Left cardiac atrium (tissue), 4 donors: ENCODE data around the gene STAB1. TPM values are rescaled to one million over a fixed set of nuclear protein-coding genes. Genes with fewer than 3 reads are reported as not detected.

Experiments
- ATAC-seq, 2 donors: fragments of 200-7000 bp; cut with Tn5 transposase; one replicate each; pipeline ENCODE4 v1.9.1; 2020; ENCODE audit warnings: mild to moderate bottlenecking in 2 of 2, moderate library complexity in 2 of 2
- DNase-seq: peaks from one replicate; pipeline ENCODE4 v3.0.0-alpha.2; 2020
- intact Hi-C, 2 donors: fragments of 100-400 bp; cut with DNase I; formaldehyde crosslinking; loops; one replicate each; pipeline versions ENCODE4 v1.14.1 to v1.15.1; 2022 to 2023
- total RNA-seq, 2 donors: library from RNA; stranded (reverse); fragmentation: NEBNext Ultra II Directional; extraction: Animal tissue kit (Norgen Biotek cat#: 25700); gene quantifications; one replicate each; pipeline ENCODE4 v1.2.1, GENCODE V29; 2021
- donor health status: DM: no; HTN: yes; CAD: no.
- donor health status: DM: no; HTN: yes; CAD: no; lungs with severe emphysema.
- donor health status: DM: yes; HTN: yes; CAD: no.
- donor health status: Dilated cardiomyopathy.

The STAB1 gene
- total RNA-seq, 2 donors from 2014 or later = 169 to 195 TPM

DNA sequence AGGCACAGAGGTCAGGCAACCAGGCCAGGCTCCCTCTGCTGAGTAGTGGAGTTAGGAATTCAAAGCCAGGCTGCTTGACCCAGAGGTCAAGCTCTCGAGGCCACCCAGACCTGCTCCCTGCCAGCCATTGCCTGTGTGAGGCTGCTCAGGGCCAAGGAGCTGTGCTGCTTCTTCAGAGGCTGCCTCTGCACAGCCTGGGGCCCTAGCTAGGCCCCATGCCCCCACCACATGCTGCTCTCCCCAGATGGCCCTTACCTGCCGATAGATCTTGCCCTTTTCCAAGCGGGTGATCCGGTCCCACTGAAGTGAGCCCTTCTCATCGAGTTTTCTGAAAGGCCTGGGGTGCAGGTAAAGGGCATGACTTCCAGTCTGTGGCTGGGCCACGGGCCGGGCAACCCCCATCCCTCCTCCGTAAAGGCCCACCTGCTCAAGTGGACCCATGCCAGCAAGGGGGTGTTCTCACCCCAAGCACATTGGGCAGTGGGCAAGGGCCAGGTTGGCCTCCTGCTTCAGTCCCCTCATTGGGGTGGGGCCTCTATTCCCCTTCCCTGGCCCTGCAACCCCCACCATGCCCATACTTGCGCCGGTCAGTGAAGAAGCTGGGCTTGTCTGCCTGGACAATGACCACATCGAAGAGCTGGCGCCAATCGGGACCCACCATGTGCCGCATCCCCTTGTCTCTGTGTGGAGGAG lies 32.0 kb downstream of the STAB1 start:
- DNase-seq (peak; percentile 18), ATAC-seq (no peak)
- intact Hi-C loops = no loop called here

DNA sequence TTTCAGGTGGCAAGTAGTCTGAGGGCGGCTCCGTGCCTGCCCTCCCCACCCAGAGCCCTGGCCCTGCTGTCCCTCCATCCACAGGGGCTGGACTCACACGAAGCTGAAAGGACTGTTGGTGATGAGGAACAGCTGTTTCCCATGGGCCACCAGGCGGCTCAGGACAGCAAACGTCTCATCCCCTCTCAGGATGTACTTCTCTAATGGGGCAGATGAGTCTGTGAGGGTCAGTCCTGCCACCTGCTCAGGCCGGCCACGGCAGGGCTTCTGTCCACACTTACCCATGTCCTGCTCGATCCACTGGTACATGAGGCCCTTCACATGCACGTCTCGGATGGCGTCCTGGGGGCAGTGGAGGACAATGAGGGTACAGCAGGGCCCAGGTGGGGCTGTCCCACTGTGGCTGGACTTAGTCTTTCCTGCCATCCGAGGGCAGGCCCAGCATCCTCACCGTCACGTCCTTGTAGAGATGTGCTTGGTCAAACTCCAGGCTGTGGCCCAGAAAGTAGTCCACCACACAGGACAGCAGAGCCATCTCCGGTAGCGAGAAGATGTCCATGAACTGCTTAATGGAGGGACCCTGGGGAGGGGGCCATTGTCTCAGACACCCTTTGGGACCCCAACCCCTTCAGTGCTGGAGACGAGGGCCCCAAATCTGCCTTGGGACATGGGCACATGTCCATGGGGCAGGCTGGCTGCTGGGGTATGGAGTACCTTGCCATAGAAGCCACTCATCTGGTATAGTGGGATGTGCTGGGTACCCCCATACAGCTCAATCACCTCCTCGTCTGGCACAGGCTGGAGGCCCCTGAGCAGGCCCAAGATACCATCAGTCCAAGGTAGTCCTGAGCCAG lies 32.8 kb downstream of the STAB1 start:
- intact Hi-C loops = no loop called here
- DNase-seq (no peak), ATAC-seq (no peak)

DNA sequence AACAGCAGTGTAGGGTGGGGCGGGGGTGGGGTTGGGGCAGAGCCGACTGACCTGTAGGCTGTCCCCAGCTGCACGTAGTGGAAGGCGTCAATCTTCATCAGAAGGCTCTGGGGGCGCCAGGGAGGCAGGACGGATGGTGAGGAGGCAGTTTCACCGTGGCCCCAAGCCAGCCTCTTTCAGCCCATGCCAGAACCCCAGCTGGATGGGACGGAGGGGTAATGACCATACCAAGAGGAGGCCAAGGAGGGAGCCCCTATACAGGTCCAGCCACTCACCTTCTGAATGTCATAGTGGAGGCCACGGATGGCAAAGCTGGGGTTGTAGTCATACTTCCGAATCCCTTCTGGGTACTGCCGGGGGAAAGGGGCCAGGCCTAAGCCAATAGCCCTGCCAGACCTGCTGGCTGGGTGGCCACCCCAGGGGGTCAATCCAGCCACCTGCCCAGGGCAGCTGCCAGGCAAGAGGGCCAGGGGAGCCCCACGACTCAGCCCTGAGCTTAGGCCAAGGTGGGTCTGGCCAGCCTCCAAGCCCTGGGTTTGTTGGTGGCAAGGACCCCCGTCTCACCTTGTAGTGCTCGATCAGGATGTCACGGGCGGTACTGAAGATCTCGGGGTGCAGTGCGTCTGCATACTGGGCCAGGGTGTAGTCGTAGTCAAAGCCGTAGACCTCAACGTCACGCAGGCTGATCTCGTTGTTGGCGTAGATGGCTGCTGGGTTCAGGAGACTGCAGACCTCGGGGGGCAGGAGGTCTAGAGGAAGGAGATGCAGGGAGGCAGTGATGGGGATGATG lies 33.6 kb downstream of the STAB1 start:
- intact Hi-C loops = no loop called here
- no peak for ATAC-seq
- no peak for DNase-seq

DNA sequence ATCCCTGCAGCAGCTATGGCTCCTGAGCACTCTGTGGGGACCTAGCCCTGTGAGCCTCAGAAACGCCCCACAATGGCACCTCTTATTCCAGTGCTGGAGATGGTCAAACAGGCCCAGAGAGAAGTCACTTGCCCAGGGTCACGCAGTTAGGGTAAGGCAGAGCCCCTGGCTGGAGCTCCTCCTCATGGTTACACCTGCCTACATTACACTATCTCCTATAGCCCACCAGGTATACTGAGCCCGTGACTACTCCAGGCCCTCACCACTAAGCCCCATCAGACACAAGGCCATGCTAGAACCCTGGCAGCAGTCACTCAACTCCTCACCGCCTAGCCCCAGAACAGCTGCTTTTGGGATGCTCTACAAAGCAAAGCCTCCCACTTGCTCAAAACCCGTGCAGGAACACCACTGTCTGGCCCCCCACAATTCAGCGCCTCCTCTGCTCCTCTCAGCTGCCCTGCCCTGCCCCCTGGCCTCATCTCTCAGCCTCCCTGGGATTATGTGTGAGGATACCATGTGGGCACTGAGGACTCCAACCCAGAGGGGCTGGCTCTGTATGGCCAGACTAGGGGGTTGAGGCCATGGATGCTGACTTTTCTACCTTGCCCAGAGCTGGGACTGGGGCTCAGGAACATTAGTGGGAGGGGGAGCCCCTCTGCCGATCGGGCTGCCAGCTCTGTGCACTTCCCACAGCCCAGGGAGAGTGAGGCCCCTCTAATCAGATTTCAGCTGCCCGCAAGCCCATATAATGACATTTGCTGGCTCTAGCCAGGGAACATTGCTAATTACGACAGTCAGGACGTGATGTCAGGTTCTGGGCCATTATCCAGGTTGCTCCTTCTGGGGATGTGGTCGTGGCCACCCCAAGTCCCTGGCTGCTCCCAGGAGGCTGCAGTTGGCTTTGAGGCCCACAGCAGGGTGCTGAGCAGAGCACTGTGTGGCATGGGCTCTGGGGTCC lies 34.5 kb downstream of the STAB1 start:
- intact Hi-C loops = loop anchor here in 1 of 2 donors (5.0 kb wide), 1 partner anchor 57 kb away; no protein-coding TSS in a partner anchor
- ATAC-seq (peak; percentile 14 to 35), DNase-seq (peak; percentile 70)

DNA sequence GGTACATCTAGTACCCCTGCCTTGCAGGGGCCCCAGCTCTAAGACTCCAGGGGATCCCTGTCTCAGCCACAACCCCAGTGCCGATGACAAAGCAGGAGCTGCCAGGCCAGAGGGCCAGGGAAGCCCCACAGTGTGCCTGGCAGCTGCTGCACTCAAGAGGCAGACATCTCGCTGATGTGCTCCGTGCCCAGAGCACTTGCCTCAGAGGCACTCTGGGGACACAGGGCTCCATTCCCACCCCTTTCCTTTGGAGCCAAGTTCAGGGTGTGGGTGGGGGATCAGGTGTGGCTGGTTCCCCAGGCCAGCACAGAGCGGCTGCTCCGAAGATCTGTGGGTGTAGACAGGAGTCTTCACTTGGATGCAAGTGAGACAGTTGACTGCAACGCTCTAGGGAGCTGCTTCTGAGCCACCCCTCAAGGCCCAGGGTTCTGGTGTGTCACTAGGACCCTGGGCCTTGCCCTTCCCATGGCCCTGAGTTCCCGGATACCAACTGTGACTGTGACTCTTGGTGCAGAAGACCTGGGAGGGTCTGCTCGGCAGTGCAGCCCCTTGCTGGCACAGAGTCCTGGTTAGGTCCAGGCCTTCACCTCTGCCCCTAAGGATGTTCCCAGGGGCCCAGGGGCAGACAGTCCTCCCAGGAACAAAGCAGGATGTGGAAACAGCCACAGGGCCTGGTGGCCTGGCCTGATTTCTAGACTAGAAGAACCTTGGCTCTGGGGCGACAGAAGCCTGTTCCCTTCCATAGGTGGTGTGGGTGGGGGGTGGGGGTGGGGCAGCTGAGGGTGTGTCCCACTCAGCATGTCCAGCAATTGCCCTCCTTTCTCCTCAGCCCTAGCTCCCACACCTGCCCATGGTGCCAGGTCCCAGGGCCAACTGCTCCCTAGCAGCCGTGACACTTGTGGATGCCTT lies 36.0 kb downstream of the STAB1 start:
- DNase-seq (peak; percentile 65), ATAC-seq (peak; percentile 22 to 29)
- intact Hi-C loops = loop anchor here in 1 of 2 donors (5.0 kb wide), 1 partner anchor 59 kb away; no protein-coding TSS in a partner anchor

DNA sequence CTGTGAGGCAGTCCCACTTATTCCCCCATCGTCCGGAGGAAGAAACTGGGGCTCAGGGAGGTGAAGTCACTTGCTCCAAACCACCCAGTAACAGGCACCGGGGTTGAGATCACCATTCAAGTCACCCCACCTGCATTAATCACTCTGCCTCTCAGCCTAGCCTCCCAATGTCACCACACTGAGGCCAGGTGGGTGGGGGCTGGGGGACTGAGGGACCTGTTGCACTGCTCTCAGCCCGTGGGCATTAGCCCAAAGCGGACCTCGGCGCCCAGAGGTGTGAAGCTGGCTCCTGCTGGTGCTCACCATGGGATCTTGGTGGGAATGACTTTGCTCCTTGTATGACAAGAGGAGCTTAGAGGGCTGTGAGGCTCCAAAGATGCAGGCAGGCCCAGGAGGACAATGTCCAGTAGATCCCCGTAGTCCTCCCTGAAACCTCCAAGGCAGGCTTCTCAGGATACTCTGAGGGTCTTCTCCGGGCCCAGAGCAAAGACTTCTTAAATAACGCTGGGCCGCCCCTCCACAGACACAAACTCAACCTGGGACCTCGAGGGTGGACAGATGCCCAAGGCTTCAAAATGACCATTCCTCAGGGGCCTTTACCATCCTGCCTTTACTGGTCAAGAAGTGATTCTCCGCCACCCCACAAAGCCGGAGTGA lies 36.9 kb downstream of the STAB1 start:
- intact Hi-C loops = loop anchor here in 1 of 2 donors (5.0 kb wide), 1 partner anchor 60 kb away; no protein-coding TSS in a partner anchor
- DNase-seq (no peak), ATAC-seq (no peak)

DNA sequence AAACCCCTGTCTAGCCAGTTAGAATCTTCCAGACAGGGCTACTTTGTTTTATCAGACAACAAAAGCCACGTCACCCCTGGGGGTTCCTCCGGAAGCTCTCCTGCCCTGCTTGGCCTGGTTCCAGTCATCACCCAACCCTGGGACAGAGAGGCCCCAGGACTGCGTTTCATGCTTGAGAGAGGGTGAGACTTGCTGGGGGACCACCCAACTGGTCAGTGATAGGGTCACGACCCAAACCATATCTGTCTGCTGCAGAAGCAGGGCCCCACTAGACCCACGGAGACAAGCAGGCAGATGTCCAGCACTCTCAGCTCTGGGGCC lies 37.3 kb downstream of the STAB1 start:
- intact Hi-C loops = loop anchor here in 1 of 2 donors (5.0 kb wide), 1 partner anchor 60 kb away; no protein-coding TSS in a partner anchor
- ATAC-seq (no peak), DNase-seq (peak; percentile 70)

DNA sequence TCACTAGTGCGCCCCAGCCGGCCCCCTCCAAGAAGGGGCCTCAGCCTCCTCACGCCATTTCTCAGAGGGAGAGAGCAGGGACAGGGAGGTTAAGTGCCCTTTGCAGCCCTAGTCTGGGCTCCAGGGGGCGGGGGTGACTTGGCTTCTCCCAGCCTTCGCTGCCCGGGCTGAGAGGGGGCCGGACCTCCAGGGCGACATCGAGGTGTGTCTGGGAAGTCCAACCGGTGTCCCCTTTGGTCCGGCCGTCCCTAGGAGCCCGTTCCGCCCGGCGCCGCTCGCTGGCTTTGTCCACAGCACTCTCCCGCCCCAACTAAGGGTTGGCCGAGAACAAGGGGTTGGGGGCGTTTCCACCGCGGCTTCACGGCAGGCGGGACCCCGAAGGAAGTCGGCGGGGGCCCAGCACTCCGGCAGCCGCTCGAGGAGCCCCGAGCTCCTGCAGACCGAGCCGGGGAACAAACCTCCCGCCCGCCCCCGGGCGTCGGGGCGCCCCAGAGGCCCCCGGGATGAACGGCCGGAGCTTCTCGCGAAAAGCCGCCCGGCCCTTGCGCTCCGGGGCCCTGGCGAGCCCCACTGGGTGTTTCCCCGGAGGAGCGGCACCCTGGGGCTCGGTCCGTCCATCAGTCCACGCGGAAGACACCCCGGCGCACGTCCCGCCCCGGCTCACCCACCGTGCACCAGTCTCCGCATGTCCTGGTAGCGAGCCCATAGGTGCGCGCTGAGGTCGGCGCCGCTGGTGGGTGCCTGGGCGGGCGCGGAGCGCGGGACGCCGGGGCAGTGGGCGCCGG lies 37.9 kb downstream of the STAB1 start:
- DNase-seq (peak; percentile 68), ATAC-seq (no peak)
- intact Hi-C loops = loop anchor here in 1 of 2 donors (5.0 kb wide), 1 partner anchor 61 kb away; no protein-coding TSS in a partner anchor

DNA sequence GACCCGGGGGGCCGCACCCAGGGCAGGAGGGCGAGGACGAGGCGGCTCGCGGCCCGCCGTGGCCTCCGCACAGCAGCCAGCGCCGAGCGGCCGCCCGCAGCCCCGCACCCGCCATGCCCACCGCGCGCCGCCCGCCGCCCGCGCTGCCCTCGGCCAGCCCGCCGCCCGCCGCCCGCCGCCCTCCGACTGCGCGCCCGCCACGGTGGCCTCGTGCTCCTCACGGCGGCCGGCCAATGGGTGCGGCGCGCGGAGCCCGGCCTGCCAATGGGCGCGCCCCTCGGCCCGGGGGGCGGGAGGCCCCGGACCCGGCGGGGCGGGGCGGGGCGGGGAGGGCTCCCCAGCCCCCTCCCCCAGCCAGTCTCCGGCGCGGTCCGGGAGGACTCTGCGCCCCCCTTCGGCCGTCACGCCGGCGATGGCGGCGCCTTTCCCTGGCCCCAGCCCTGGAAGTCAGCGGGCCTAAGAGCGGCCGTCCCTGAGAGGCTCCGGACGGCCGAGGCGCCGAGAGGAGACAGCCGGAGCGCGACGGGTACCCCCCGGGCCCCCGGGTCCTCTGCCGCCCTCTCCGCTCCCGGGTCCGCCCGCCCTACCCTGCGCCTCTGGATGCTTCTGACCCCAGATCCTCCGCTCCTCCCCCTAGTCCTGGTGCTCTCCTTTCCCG lies 38.6 kb downstream of the STAB1 start, which contains the start of gene NT5DC2:
Gene NT5DC2, minus strand, starts transcription at position 235 of the 658 bp plus-strand sequence. Its CDS starts 120 bp downstream, at position 115.
- intact Hi-C loops = loop anchor here in 1 of 2 donors (5.0 kb wide), 1 partner anchor 61 kb away; no protein-coding TSS in a partner anchor
- DNase-seq = peak; percentile 76
- peak; percentile 41 to 51 for ATAC-seq

DNA sequence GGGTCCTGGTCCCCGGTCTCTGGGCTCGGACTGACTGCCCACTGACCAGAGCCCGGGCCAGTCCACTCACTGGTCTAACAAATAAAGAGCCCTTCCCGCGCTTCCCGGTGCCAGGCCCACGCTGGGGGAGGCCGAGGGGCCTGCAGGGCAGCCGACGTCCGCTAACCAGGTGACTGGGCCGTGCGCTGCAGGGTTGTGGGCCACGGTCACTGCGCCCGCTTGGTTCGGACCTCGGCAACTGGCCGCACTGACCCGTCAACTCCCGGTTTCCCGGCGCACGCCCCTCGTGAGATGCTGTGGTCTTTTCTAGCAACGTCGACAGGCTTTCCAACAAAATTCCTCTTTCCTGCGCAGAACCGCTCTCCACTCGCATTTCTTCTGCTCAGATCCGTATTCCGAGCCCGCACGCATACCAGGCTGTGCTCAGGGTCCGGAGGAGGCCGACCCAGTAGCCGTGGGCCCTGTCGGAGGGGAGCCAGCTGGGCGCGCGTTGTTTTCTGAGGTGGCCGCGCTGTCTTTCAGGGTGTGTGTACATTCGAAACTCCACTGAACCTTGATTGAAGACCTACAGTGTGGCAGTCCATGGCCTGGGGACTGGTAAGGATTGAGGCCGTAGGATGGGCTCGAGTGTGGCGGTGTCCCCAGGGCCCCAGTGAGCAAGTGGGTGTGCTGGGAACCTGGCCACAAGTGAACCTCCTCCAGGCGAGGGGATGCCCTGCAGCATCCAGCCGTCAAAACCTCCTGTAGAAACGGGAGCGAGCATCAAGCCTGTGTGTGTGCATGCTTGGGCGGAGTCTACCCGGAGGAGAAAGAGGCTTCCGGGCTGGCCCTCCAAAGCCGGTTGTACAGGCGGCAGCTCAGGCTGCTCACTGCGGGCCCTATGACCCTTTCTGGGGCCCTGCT lies 39.4 kb downstream of the STAB1 start:
- intact Hi-C loops = loop anchor here (5.0 kb wide), 1 partner anchor 62 kb away; no protein-coding TSS in a partner anchor
- ATAC-seq = no peak
- no peak for DNase-seq

DNA sequence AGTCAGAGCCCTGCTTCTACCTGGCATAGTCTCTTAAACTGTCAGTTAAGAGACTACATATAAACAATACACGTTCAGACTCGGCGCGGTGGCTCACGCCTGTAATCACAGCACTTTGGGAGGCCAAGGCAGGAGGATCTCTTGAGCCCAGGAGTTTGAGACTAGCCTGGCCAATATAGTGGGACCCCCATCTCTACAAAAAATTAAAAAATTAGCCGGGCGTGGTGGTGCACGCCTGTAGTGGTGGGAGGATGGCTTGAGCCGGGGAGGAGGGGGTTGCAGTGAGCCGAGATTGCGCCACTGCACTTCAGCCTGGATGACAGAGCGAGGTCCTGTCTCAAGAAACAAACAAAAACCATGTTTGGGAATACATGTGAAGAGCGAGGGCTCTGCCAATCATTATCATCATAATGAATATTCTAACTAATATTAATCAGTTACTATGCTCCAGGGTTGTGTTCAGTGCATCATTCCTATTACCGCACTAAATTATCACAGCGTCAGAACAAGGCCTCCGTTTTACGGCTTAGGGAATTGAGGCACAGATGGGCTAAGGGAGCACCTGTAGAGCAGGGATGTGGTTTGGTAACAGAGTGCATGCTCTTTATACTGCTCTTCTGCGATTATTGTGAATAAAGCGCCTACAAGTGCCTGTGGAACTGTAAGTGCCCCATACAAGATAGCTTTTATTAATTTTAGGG lies 40.4 kb downstream of the STAB1 start:
- intact Hi-C loops = loop anchor here in 1 of 2 donors (5.0 kb wide), 1 partner anchor 63 kb away; no protein-coding TSS in a partner anchor
- ATAC-seq (no peak), DNase-seq (no peak)

DNA sequence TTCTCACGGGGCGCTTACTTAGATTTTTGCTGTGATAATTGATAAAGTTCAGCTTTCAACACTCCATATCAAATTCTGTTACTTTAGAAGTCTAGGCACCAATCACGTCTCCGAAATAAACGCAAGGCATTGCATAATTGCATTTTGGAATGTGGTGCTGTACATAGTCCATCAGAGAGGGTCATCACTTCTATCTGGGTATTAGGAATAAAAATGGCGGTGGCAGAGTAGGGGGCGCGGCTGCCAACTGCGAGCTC lies 40.9 kb downstream of the STAB1 start:
- DNase-seq = no peak
- intact Hi-C loops = loop anchor here in 1 of 2 donors (5.0 kb wide), 1 partner anchor 64 kb away; no protein-coding TSS in a partner anchor
- ATAC-seq = no peak

DNA sequence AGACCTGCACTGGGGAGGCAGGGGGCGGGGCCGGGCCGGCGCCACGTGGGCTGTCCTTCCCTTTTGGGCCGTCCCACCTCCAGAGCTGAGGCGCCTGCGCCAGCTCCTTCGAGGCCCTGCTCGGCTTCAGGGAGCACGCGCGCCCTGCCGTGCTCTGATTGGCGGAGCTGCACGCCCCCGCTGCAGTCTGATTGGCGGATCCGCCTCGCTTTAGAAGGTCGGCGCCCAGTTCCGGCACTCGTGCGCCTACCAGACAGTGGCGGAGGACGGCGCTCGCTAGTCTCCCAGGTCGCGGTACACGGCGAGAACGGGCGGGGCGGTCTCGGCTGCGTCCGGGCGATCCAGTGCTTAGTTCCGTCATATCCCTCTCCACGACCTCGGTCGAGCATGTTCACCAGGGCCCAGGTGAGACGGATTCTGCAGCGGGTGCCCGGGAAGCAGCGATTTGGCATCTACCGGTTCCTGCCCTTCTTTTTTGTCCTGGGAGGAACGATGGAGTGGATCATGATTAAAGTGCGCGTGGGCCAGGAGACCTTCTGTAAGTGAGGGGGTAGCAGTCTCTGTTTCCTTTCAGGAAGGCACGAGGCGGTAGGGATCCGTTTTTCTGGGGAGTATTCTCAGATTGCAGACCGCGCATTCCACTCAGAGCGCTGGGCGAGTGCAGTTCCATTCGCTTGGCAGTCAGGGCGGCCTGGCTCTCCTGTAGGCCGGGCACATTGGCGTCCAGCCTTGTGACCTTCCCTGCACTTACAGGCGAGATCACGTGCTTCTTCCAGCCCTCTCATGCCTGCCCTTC lies 41.4 kb downstream of the STAB1 start, which contains the start of gene UQCC5:
Gene UQCC5, plus strand, starts transcription at position 237 of the 796 bp plus-strand sequence. Its CDS starts 151 bp downstream, at position 388.
- DNase-seq = peak; percentile 99
- peak; percentile 92 to 93 for ATAC-seq
- intact Hi-C loops = loop anchor here in 1 of 2 donors (5.0 kb wide), 1 partner anchor 64 kb away; no protein-coding TSS in a partner anchor
